ENCODE measurements around the gene TEC.

DNA sequence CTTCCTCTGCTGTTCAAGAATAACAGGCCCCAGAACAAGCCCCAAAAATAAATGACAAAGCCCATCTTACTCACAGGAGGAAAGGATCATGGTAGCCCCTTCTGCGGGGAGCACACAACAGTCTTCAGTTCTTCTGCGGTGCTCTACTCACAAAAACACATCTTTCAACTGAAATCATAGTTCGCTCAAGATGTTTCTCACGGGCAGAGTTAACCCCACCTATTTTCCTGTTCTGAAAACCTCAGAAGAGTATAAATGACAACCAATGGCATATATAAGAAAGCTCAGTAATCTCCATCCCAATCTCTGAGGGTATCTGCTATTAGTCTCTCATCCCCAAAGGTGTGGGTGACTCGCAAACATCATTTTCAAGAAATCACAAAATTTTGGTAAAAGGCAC lies 135.6 kb downstream of the TEC start, which contains the start of gene TXK:
- TF ChIP-seq, protein P1, sequence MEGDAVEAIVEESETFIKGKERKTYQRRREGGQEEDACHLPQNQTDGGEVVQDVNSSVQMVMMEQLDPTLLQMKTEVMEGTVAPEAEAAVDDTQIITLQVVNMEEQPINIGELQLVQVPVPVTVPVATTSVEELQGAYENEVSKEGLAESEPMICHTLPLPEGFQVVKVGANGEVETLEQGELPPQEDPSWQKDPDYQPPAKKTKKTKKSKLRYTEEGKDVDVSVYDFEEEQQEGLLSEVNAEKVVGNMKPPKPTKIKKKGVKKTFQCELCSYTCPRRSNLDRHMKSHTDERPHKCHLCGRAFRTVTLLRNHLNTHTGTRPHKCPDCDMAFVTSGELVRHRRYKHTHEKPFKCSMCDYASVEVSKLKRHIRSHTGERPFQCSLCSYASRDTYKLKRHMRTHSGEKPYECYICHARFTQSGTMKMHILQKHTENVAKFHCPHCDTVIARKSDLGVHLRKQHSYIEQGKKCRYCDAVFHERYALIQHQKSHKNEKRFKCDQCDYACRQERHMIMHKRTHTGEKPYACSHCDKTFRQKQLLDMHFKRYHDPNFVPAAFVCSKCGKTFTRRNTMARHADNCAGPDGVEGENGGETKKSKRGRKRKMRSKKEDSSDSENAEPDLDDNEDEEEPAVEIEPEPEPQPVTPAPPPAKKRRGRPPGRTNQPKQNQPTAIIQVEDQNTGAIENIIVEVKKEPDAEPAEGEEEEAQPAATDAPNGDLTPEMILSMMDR (IDR thresholded peaks at IDR 0.05), result no peak
- TF ChIP-seq POLR2A (IDR thresholded peaks at IDR 0.05), result no peak

Data from testis (tissue), 2 donors.